ENCODE data around the gene RAB27A. TPM values are rescaled to one million over a fixed set of nuclear protein-coding genes. Genes with fewer than 3 reads are reported as not detected.

The RAB27A gene
- total and polyA plus RNA-seq, 2 of the 13 experiments (the other 11 are each of a cell fraction or from before 2014, with no cell fraction given): 3.4 to 8.1 TPM

DNA sequence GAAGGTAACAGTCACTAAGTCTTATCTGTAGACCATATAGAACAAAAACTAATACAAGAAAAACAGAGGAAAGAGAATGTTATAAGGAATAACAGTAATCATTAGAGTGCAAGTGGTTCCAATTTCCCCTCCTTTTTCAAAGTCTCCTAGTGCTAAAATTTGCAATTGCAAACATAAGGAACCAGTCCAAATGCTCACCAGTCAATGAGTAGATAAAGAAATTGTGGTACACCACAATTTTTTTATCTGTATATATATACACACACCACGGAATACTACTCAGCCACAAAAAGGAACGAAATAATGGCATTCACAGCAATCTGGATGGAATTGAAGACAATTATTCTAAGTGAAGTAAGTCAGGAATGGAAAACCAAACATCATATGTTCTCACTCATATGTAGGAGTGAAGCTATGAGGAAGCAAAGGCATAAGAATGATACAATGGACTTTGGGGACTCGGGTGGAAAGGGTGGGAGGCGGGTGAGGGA lies 54.0 kb downstream of the RAB27A start:
- intact Hi-C loops (cut with micrococcal nuclease; ENCODE audit: unreplicated experiment): loop anchor here (2.0 kb wide), 1 partner anchor 19 kb away; no protein-coding TSS in a partner anchor
- BruUV-seq (replicated peaks): no TSS peak
- ChIA-PET POLR2A (no interaction called here), CTCF (ENCODE audit: low intra/inter-chr PET ratio, low total read pairs) (no interaction called here)
- Histone ChIP-seq H3K36me3 (replicated peaks in 1 of 2; ENCODE audit: control insufficient read depth in 1 of 2, insufficient read depth in 2 of 2, low read length in 2 of 2) (no peaks in the 10 kb centered on the region), H3K4me3 (replicated peaks in 1 of 3; ENCODE audit: insufficient read depth in 1 of 3, low read depth in 2 of 3, low read length in 3 of 3) (no peak overlapping the region), H3K79me2 (ENCODE audit: insufficient read depth, low read length) (no peaks in the 10 kb centered on the region), H3K4me2 (ENCODE audit: low read depth, low read length) (no peak overlapping the region), H4K20me1 (ENCODE audit: insufficient read depth, low read length) (no peaks in the 10 kb centered on the region), H3K9ac (ENCODE audit: insufficient read depth, low read depth, low read length) (no peak overlapping the region), H3K4me1 (ENCODE audit: insufficient read depth, low read length) (peaks cover 26% of the 10 kb centered on the region), H2AFZ (ENCODE audit: low read length) (no peak overlapping the region), H3K27me3 (ENCODE audit: control insufficient read depth in 1 of 2, insufficient read depth in 2 of 2, low read length in 2 of 2) (no peaks in the 10 kb centered on the region), H3K27ac (ENCODE audit: extremely low read length, insufficient read depth, low read length) (no peak overlapping the region), H3K9me3 (ENCODE audit: low read length) (no peaks in the 10 kb centered on the region)
- ATAC-seq (no peak), DNase-seq (ENCODE audit: low spot score) (no peak), FAIRE-seq (no peak)
- in situ Hi-C loops (cut with HindIII; ENCODE audit: extremely low pct_ligation_motif_present, low pct_unique_long_range_greater_than_20kb): no loop called here
- WGBS (ENCODE audit: low lambda C conversion rate): 95% methylated on average over 4 of the region's 4 CpGs
- TF ChIP-seq ZNF747 (CRISPR knock-in tag; IDR thresholded peaks at IDR 0.05; ENCODE audit: borderline replicate concordance): no peak
- no peak for TF ChIP-seq NCOA2 (CRISPR knock-in tag; IDR thresholded peaks at IDR 0.05)
- no peak for TF ChIP-seq ONECUT2 (CRISPR knock-in tag; IDR thresholded peaks at IDR 0.05)
- no peak for TF ChIP-seq ZNF883 (CRISPR knock-in tag; IDR thresholded peaks at IDR 0.05; ENCODE audit: not compliant biosample characterization)
- TF ChIP-seq ASH2L (IDR thresholded peaks at IDR 0.05; ENCODE audit: insufficient read length, low read depth, low read length): no peak
- TF ChIP-seq, protein P1, sequence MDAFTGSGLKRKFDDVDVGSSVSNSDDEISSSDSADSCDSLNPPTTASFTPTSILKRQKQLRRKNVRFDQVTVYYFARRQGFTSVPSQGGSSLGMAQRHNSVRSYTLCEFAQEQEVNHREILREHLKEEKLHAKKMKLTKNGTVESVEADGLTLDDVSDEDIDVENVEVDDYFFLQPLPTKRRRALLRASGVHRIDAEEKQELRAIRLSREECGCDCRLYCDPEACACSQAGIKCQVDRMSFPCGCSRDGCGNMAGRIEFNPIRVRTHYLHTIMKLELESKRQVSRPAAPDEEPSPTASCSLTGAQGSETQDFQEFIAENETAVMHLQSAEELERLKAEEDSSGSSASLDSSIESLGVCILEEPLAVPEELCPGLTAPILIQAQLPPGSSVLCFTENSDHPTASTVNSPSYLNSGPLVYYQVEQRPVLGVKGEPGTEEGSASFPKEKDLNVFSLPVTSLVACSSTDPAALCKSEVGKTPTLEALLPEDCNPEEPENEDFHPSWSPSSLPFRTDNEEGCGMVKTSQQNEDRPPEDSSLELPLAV (CRISPR knock-in tag; conservative IDR thresholded peaks at IDR 0.05; ENCODE audit: low read depth): no peak
- TF ChIP-seq MYC (CRISPR knock-in tag; IDR thresholded peaks at IDR 0.05; ENCODE audit: borderline replicate concordance): no peak
- TF ChIP-seq TGIF2 (CRISPR knock-in tag; IDR thresholded peaks at IDR 0.05): no peak
- no peak for TF ChIP-seq ZNF350 (CRISPR knock-in tag; IDR thresholded peaks at IDR 0.05; ENCODE audit: borderline replicate concordance, low read depth)
- no peak for TF ChIP-seq MXI1 (IDR thresholded peaks at IDR 0.05; ENCODE audit: borderline replicate concordance, low read depth, low read length)
- no peak for TF ChIP-seq MYPOP (CRISPR knock-in tag; IDR thresholded peaks at IDR 0.05)
- TF ChIP-seq, protein P2, sequence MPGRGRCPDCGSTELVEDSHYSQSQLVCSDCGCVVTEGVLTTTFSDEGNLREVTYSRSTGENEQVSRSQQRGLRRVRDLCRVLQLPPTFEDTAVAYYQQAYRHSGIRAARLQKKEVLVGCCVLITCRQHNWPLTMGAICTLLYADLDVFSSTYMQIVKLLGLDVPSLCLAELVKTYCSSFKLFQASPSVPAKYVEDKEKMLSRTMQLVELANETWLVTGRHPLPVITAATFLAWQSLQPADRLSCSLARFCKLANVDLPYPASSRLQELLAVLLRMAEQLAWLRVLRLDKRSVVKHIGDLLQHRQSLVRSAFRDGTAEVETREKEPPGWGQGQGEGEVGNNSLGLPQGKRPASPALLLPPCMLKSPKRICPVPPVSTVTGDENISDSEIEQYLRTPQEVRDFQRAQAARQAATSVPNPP (CRISPR knock-in tag; IDR thresholded peaks at IDR 0.05): no peak
- TF ChIP-seq CBX2 (IDR thresholded peaks at IDR 0.05; ENCODE audit: low read depth, low read length): no peak
- TF ChIP-seq CBX2 (CRISPR knock-in tag; IDR thresholded peaks at IDR 0.05; ENCODE audit: low read depth): no peak
- TF ChIP-seq NCOR1 (IDR thresholded peaks at IDR 0.05; ENCODE audit: borderline replicate concordance, low read length): no peak
- TF ChIP-seq E2F1 (CRISPR knock-in tag; IDR thresholded peaks at IDR 0.05): no peak
